Osteoblast (primary cell): ENCODE results near the gene OPA3. TPM values are rescaled to one million over a fixed set of nuclear protein-coding genes. Genes with fewer than 3 reads are reported as not detected.

ENCODE experiments used
- DNase-seq: peaks from one replicate; pipeline ENCODE4 v3.0.0; 2011; ENCODE audit warnings: low spot score, mixed read lengths; ENCODE audit not compliant: insufficient read length; ENCODE audit errors: missing footprints
- H2AFZ ChIP-seq: 2 replicates; pipeline ENCODE4 v1.6.0; 2011; ENCODE audit warnings: mild to moderate bottlenecking, low read length
- H3K27ac ChIP-seq: 2 replicates; pipeline ENCODE4 v1.5.1; 2011; ENCODE audit warnings: mild to moderate bottlenecking, low read depth, low read length, moderate library complexity
- H3K27me3 ChIP-seq: 2 replicates; pipeline ENCODE4 v1.6.0; 2012; ENCODE audit warnings: mild to moderate bottlenecking, control low read depth, inconsistent platforms, low read length, moderate library complexity; ENCODE audit not compliant: insufficient read depth
- H3K36me3 ChIP-seq: 2 replicates; pipeline ENCODE4 v1.5.1; 2011; ENCODE audit warnings: mild to moderate bottlenecking, low read length, control low read depth, moderate library complexity; ENCODE audit not compliant: insufficient read depth
- H3K4me1 ChIP-seq: 2 replicates; pipeline ENCODE4 v1.5.1; 2011; ENCODE audit warnings: mild to moderate bottlenecking, low read length, control low read depth, moderate library complexity; ENCODE audit not compliant: insufficient read depth
- H3K4me2 ChIP-seq: 2 replicates; pipeline ENCODE4 v1.6.0; 2011; ENCODE audit warnings: mild to moderate bottlenecking, low read length; ENCODE audit not compliant: insufficient read depth
- H3K4me3 ChIP-seq: fragments of 200-600 bp; sonication (generic); 3 replicates; pipeline ENCODE4 v1.5.1; 2012; ENCODE audit warnings: mild to moderate bottlenecking, low read length, inconsistent platforms; ENCODE audit not compliant: insufficient read depth
- H3K79me2 ChIP-seq: 2 replicates; pipeline ENCODE4 v1.6.0; 2012; ENCODE audit warnings: mild to moderate bottlenecking, low read length, control low read depth, inconsistent platforms; ENCODE audit not compliant: insufficient read depth
- H3K9me3 ChIP-seq: 2 replicates; pipeline ENCODE4 v1.5.1; 2011; ENCODE audit warnings: low read depth, low read length, control low read depth
- H4K20me1 ChIP-seq: 2 replicates; pipeline ENCODE4 v1.6.0; 2012; ENCODE audit warnings: mild to moderate bottlenecking, low read length, control low read depth; ENCODE audit not compliant: insufficient read depth
- total RNA-seq: library from RNA; depleted of rRNA; stranded (reverse); fragments of >200 nt; gene quantifications from 2 replicates; pipeline ENCODE4 v1.2.3, GENCODE V29; 2012
- TF ChIP-seq, protein P1 (sequence below): IDR thresholded peaks from 2 replicates; pipeline ENCODE4 v1.5.1; 2011; ENCODE audit warnings: mild to moderate bottlenecking, low read depth, low read length, moderate library complexity; ENCODE audit errors: extremely low read depth

OPA3 gene
- total RNA-seq, 1 donor, result 7.6 TPM

DNA sequence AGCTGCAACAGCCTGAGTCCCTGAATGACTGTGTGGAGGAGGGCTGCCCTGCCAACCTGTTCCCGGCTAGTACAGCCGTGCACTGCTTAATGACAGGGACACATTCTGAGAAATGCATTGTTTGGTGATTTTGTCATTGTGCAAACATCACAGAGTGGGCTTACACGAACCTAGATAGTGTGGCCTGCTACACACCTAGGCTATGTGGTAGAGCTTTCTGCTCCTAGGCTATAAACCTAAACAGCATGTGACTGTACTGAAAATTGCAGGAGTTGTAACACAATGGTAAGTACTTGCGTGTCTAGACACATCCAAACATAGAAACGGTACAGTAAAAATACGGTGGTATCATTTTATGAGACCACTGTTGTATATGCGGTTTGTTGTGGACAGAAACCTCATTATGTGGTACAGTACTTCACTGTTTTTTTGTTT, 42.4 kb downstream of the OPA3 start:
- H3K4me2 ChIP-seq, result no peak overlapping the region
- H3K27ac ChIP-seq, result no peak overlapping the region
- DNase-seq, result no peak
- H3K9me3 ChIP-seq, result no peaks in the 10 kb centered on the region
- no peak overlapping the region for H2AFZ ChIP-seq
- H3K36me3 ChIP-seq, result no peaks in the 10 kb centered on the region
- no peaks in the 10 kb centered on the region for H4K20me1 ChIP-seq
- no peak overlapping the region for H3K4me3 ChIP-seq
- H3K27me3 ChIP-seq, result no peaks in the 10 kb centered on the region
- H3K79me2 ChIP-seq, result no peaks in the 10 kb centered on the region
- TF ChIP-seq, protein P1, sequence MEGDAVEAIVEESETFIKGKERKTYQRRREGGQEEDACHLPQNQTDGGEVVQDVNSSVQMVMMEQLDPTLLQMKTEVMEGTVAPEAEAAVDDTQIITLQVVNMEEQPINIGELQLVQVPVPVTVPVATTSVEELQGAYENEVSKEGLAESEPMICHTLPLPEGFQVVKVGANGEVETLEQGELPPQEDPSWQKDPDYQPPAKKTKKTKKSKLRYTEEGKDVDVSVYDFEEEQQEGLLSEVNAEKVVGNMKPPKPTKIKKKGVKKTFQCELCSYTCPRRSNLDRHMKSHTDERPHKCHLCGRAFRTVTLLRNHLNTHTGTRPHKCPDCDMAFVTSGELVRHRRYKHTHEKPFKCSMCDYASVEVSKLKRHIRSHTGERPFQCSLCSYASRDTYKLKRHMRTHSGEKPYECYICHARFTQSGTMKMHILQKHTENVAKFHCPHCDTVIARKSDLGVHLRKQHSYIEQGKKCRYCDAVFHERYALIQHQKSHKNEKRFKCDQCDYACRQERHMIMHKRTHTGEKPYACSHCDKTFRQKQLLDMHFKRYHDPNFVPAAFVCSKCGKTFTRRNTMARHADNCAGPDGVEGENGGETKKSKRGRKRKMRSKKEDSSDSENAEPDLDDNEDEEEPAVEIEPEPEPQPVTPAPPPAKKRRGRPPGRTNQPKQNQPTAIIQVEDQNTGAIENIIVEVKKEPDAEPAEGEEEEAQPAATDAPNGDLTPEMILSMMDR, result no peak
- H3K4me1 ChIP-seq, result peaks cover 6% of the 10 kb centered on the region

DNA sequence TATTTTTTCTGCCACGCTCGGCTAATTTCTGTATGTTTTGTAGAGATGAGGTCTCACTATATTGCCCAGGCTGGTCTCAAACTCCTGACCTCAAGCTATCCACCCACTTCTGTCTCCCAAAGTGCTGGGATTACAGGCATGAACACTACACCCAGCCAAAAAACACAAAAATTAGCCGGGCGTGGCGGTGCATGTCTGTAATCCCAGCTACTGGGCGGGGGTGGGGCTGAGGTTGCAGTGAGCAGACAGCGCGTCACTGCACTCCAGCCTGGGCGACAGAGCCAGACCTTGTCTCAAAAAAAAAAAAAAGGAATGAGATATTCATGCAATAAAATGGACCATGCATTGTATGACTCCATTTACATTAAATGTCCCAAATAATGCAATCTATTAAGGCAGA, 45.1 kb downstream of the OPA3 start:
- no peaks in the 10 kb centered on the region for H3K79me2 ChIP-seq
- TF ChIP-seq, protein P1, result no peak

DNA sequence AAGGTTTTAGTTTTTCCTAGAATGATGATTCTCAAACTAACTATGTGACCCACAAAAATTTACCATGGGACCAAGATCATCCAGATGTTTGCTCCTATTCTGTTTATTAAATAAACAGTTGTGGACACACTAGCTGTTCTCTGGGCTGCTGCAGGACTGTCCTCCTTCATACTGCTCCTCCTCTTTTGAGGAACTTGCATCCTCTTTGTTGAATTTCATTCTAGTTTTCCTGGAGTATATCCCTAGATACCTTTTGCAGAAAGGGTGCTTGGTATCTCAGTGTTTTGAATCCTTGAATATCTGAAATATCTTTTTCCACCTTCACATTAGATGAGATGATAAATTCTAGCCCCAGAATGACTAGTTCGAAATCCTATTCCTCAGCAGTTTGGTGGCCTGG, 53.3 kb downstream of the OPA3 start:
- Histone ChIP-seq H4K20me1 (peaks cover 15% of the 10 kb centered on the region), H3K4me3 (no peak overlapping the region), H3K79me2 (no peaks in the 10 kb centered on the region), H3K36me3 (peaks cover 18% of the 10 kb centered on the region), H3K27ac (no peak overlapping the region), H3K27me3 (no peaks in the 10 kb centered on the region), H3K4me2 (no peak overlapping the region), H3K4me1 (no peaks in the 10 kb centered on the region), H3K9me3 (no peaks in the 10 kb centered on the region), H2AFZ (no peak overlapping the region)
- no peak for DNase-seq
- TF ChIP-seq, protein P1, result no peak

More for the DNA sequence above, 45.1 kb downstream of the OPA3 start:
- Histone ChIP-seq H3K4me2 (no peak overlapping the region), H3K4me1 (peaks cover 6% of the 10 kb centered on the region), H3K9me3 (no peaks in the 10 kb centered on the region), H3K27me3 (no peaks in the 10 kb centered on the region), H4K20me1 (no peaks in the 10 kb centered on the region), H2AFZ (no peak overlapping the region), H3K4me3 (no peak overlapping the region), H3K36me3 (no peaks in the 10 kb centered on the region), H3K27ac (no peak overlapping the region)
- no peak for DNase-seq

DNA sequence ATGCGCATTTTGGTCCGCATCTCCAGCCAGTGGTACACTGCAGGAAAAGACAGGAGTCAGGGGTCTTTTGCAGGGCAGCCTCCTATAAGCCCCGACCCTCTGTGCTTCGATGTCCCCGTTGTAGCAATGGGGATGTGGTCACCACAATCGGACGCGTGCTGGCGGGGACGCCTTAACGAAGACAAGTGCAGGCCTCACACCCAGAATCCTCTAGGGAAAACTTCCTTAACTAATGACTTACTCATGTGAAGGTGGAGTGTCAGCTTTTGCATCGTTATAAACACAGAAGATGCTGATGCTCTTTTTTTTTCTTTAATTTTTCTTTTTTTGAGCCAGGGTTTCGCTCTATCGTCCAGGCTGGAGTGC, 55.2 kb downstream of the OPA3 start:
- Histone ChIP-seq H2AFZ (no peak overlapping the region), H4K20me1 (peaks cover 21% of the 10 kb centered on the region), H3K27ac (no peak overlapping the region), H3K4me2 (no peak overlapping the region), H3K27me3 (no peaks in the 10 kb centered on the region), H3K79me2 (no peaks in the 10 kb centered on the region), H3K4me3 (no peak overlapping the region), H3K9me3 (no peaks in the 10 kb centered on the region), H3K4me1 (no peaks in the 10 kb centered on the region), H3K36me3 (peaks cover 38% of the 10 kb centered on the region)
- TF ChIP-seq, protein P1, result no peak
- DNase-seq, result peak; percentile 72
